AG10803 (cell line): ENCODE data around the gene PNPLA7.
"Not testable (repeated sequence)": the region's sequence is repeated elsewhere in the genome, so short reads cannot be mapped to it uniquely, and the experiment has no call there.

Source experiments
- DNase-seq: peaks from one replicate; pipeline ENCODE4 v3.0.0; 2010; ENCODE audit warnings: low read depth
- H3K4me3 ChIP-seq: 2 replicates; pipeline ENCODE4 v1.5.1; 2011; ENCODE audit warnings: mild to moderate bottlenecking, low read length, control low read depth
- TF ChIP-seq, protein P1 (sequence below): conservative IDR thresholded peaks from 2 replicates; pipeline ENCODE4 v1.5.1; 2011; ENCODE audit warnings: mild to moderate bottlenecking, low read length, control low read depth, inconsistent platforms

PNPLA7 gene

DNA sequence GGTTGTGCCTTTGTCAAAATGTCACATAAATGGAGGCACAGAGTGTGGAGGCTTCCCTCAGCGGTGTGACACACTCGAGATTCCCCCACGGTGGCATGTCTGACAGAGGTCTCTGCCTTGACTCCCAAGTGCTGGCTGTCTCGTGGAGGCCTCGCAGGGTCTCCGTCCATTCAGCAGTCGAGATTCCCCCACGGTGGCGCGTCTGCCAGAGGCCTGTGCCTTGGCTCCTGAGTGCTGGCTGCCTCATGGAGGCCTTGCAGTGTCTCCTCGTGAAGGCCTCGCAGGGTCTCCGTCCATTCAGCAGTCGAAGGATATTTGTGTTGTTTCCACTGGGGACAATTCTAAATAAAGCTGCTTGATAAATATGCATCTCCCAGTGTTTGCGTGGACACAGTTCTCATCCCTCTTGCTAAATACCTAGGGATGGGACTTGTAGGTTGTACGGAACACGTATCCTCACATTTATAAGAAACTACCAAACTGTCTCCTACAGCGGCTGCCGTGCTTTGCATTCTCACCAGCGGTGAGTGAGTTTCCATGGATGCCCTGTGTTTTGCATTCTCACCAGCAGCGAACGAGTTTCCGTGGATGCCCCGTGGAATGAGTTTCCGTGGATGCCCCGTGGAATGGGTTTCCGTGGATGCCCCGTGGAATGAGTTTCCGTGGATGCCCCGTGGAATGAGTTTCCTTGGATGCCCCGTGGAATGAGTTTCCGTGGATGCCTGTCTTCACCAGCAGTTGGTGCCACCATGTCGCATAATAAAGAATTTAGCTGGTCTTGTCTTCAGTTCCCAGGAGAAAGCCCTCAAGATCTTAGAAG is 25.8 kb downstream of the PNPLA7 start:
- no peak for DNase-seq
- TF ChIP-seq, protein P1, sequence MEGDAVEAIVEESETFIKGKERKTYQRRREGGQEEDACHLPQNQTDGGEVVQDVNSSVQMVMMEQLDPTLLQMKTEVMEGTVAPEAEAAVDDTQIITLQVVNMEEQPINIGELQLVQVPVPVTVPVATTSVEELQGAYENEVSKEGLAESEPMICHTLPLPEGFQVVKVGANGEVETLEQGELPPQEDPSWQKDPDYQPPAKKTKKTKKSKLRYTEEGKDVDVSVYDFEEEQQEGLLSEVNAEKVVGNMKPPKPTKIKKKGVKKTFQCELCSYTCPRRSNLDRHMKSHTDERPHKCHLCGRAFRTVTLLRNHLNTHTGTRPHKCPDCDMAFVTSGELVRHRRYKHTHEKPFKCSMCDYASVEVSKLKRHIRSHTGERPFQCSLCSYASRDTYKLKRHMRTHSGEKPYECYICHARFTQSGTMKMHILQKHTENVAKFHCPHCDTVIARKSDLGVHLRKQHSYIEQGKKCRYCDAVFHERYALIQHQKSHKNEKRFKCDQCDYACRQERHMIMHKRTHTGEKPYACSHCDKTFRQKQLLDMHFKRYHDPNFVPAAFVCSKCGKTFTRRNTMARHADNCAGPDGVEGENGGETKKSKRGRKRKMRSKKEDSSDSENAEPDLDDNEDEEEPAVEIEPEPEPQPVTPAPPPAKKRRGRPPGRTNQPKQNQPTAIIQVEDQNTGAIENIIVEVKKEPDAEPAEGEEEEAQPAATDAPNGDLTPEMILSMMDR, result no peak
- no peak overlapping the region for H3K4me3 ChIP-seq

DNA sequence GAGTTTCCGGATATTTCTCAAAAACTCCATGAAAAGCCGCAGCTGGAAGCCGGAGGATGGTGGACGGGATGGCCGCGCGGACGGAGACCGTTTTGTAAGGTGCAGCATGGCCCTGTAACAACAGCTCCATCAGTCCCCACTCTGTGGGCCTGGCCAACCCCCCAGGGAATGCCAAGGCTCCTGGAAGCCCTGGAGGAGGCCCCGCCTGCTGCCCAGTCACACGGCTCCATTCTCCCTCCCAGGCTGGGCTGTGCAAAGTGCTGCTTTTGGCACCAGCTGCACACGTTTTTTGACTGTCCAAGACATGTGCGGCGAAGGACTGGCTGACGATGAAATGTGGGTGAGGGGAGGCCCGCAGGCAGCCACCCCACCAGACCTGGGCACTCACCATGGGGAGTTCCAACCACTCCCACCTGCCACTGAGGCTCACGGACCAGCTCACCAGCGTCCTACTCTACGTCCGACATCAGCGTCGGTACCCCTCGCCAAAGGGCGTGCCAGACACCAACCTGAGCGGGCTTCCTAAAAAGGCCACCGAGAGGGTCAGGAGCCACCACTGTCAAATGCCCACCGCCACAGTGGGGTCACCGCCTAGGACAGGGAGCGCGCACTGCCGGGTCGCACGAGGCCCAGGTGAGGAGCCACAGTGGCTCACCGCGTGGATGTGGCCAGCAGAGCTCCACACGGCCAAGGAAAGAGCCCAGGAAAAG is 27.3 kb downstream of the PNPLA7 start:
- TF ChIP-seq, protein P1, result no peak
- DNase-seq, result no peak
- no peak overlapping the region for H3K4me3 ChIP-seq

DNA sequence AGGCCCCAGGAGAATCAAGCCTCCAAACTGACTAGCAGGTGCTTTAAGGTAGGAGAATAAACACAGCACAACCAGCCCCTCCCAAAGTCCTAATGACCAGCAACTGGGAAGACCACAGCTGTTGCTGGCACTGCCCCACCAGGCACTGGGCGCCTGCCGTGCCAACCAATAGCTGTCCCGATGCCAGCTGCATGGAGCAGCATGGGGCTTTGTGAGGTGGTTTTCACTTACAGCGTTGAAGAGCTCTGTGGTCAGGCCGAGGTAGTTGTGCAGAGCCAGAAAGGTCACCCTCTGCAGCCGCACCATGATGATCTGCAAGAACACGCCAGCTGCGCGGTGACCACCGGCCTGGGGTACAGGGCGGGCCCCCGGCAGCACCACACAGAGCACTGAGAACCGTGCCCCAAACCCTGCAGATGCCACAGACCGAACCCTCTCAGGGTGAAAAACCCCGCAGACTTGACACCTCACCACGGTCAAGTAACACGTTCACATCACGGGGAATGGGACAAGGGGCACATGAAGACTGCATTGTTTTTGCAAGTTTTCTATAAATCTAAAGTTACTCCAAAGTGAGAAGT is 28.7 kb downstream of the PNPLA7 start:
- TF ChIP-seq, protein P1, result no peak
- no peak for DNase-seq

DNA sequence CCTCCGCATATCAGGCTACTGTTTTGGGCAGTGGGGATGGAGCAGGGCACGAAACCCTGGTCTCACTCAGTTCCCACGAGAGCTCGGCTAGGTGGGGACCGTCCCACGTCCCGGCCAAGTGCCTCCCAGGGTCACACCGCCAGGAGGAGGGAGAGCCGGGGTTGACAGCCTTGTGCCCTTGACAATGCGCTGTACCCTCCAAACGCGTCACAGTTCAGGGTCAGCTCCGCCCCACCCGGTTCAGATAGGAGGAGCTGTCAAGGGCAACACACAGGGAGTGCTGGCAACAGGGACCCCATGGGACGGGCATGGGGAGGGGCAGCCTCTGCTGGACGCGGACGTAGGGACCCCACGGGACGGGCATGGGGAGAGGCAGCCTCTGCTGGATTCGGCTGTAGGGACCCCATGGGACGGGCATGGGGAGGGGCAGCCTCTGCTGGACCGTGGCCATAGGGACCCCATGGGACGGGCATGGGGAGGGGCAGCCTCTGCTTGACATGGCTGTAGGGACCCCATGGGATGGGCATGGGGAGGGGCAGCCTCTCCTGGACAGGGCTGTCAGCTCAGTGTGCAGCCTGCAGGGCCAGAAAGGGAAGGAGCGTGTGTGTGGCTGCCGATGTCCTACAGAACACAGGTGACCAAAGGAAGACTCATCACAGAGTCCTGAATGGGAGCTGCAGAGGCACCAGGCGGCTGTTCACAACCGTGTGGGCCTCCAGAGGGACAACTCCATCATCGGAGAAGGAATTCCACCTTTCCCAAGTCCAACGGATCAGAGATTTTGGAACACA is 29.4 kb downstream of the PNPLA7 start:
- H3K4me3 ChIP-seq, result no peak overlapping the region
- no peak for DNase-seq
- TF ChIP-seq, protein P1, result no peak

More for the DNA sequence above, 28.7 kb downstream of the PNPLA7 start:
- H3K4me3 ChIP-seq, result no peak overlapping the region

DNA sequence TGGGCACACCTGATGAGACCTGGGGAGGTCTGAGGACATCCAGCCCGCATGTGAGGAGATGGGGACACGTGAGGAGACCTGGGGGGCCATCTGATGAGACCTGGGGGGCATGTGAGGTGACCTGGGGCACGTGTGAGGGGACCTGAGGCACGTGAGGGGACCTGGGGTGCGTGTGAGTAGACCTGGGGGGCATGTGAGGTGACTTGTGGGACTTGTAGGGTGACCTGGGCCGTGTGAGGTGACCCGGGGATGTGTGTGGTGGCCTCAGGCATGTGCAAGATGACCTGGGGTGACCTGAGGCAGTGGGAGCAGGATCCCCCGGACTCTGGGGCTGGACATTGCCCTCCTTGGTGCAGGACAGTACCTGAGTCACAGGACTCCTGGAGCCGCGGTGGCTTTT is 30.6 kb downstream of the PNPLA7 start:
- no peak overlapping the region for H3K4me3 ChIP-seq
- DNase-seq, result no peak
- TF ChIP-seq, protein P1, result no peak

DNA sequence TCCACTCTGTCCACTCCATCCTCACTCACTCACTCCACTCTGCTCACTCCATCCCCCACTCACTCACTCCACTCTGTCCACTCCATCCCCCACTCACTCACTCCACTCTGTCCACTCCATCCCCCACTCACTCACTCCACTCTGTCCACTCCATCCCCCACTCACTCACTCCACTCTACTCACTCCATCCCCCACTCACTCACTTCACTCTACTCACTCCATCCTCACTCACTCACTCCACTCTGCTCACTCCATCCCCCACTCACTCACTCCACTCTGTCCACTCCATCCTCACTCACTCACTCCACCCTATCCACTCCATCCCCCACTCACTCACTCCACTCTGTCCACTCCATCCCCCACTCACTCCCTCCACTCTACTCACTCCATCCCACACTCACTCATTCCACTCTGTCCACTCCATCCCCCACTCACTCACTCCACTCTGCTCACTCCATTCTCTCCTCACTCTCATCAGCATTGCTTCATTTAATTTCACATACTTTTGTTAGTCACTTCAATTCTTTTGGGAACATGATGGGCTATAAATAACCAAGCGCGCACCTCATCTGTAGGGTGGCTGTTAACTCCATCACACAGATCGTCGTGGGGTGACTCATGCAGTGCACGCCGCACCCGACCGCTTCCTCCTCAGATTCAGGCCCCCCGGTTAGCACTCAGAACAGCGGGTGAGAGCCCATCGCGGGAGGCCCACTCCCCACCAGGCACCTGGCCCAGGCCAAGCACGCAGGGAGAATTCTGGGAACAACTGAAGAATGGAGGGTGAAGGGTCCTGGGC is 31.3 kb downstream of the PNPLA7 start:
- not testable (repeated sequence) for H3K4me3 ChIP-seq, DNase-seq
